Cardiac fibroblast (primary cell): ENCODE measurements around the gene IKZF1.

Source experiments
- DNase-seq, 2 donors: peaks; one replicate each; pipeline versions ENCODE4 v3.0.0 to v3.0.0-alpha.2; 2010; ENCODE audit warnings: low read depth in 2 of 2
- H3K4me3 ChIP-seq, 2 donors: replicated peaks in 1 of 2; 1 replicate in 1 of 2; 2 replicates in 1 of 2; pipeline ENCODE4 v1.5.1; 2011; ENCODE audit warnings: low read depth in 2 of 2, low read length in 2 of 2, mild to moderate bottlenecking in 2 of 2, moderate library complexity in 1 of 2
- CTCF ChIP-seq: IDR thresholded peaks from one replicate; pipeline ENCODE4 v1.5.1; 2011; ENCODE audit warnings: low read depth, mild to moderate bottlenecking, low read length, inconsistent platforms

Gene IKZF1

GRCh38 chr7:50352282-50352681 lies 47.8 kb downstream of the IKZF1 start:
- H3K4me3 ChIP-seq = no peak overlapping the region
- TF ChIP-seq CTCF = no peak
- DNase-seq = no peak

- DNase-seq = no peak
- TF ChIP-seq CTCF = no peak
- H3K4me3 ChIP-seq = no peak overlapping the region
Measured at GRCh38 chr7:50352751-50353150, 48.2 kb downstream of the IKZF1 start.

- TF ChIP-seq CTCF = no peak
- DNase-seq = no peak
- no peak overlapping the region for H3K4me3 ChIP-seq
Measured at GRCh38 chr7:50353201-50353600, 48.7 kb downstream of the IKZF1 start.

GRCh38 chr7:50353894-50354595 lies 49.5 kb downstream of the IKZF1 start:
- no peak for DNase-seq
- TF ChIP-seq CTCF = no peak
- H3K4me3 ChIP-seq = no peak overlapping the region

GRCh38 chr7:50355817-50356178 lies 51.3 kb downstream of the IKZF1 start:
- DNase-seq = no peak
- TF ChIP-seq CTCF = no peak
- no peak overlapping the region for H3K4me3 ChIP-seq

GRCh38 chr7:50356212-50356944 lies 51.9 kb downstream of the IKZF1 start:
- DNase-seq = no peak
- TF ChIP-seq CTCF = no peak
- H3K4me3 ChIP-seq = no peak overlapping the region

- no peak overlapping the region for H3K4me3 ChIP-seq
- DNase-seq = no peak
- TF ChIP-seq CTCF = no peak
Measured at GRCh38 chr7:50356945-50357268, 52.4 kb downstream of the IKZF1 start.
